ENCODE measurements around the gene MYO3B. TPM values are rescaled to one million over a fixed set of nuclear protein-coding genes. Genes with fewer than 3 reads are reported as not detected.
"Not testable (repeated sequence)": the region's sequence is repeated elsewhere in the genome, so short reads cannot be mapped to it uniquely, and the experiment has no call there.

The MYO3B gene
- total RNA-seq, 2 experiments from 2014 or later = 0.05 to 0.23 TPM

DNA sequence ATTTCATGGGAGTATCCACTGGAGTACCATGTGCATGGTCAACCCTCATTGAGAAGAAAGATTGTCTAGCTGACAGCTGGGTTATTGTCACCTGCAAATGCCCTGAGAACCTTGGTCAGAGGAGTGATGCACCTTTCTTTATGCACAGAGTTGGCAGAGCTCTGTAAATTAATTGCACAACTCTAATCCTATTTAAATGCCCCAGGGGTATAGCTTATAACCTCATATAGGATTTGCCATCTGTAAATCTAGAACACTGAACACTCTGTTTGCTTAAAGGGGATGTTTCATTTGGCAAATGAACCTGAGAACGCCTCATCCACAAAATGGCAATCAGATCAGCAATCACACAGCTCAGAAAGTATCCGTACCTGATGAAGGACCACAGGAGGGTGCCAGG, 465.4 kb downstream of the MYO3B start:
- no peaks in the 10 kb centered on the region for H3K9me3 Mint-ChIP-seq (ENCODE audit: insufficient read depth)
- no peak overlapping the region for H3K27ac Mint-ChIP-seq
- H3K36me3 Mint-ChIP-seq (ENCODE audit: low read depth) = no peaks in the 10 kb centered on the region
- no peak overlapping the region for H3K4me3 Mint-ChIP-seq
- H3K27me3 Mint-ChIP-seq (ENCODE audit: low read depth) = peaks cover 10% of the 10 kb centered on the region
- ChIA-PET CTCF (no interaction called here), POLR2A (no interaction called here)
- no peaks in the 10 kb centered on the region for H3K4me1 Mint-ChIP-seq (ENCODE audit: low read depth)
- DNase-seq (no peak), ATAC-seq (no peak)

DNA sequence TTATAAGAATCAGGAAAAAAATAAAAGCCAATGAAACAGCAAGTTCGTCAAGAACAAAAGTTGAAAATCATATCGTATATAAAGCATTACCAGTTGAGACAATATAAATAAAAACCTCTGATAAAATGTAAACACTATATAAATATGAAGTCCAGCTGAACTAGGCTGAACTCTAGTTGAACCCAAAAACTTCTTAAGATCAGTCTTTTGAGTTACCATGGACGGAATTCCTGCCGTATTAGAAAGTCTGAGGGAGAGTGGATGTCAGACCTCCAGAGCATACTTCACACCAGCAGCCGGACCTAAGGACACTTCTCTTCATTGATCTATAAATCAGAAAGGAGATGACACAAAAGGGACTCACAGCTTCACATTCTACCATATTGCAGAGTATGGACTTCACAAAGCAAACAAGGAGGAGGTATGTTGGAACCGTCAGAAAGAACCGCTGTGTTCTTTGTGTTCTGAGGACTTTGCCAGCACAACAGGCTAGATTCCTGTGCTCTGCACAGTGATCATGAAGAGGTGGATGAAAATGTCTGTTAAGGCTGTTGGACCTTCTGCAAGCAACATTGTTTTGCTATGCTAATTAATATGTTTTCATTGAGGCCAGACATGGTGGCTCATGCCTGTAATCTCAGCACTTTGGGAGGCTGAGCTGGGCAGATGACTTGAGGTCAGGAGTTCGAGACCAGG, 469.9 kb downstream of the MYO3B start:
- Mint-ChIP-seq H3K9me3 (ENCODE audit: insufficient read depth) (no peaks in the 10 kb centered on the region), H3K27ac (no peak overlapping the region), H3K4me3 (no peak overlapping the region), H3K36me3 (ENCODE audit: low read depth) (no peaks in the 10 kb centered on the region), H3K4me1 (ENCODE audit: low read depth) (peaks cover 18% of the 10 kb centered on the region), H3K27me3 (ENCODE audit: low read depth) (peaks cover 5% of the 10 kb centered on the region)
- CTCF ChIA-PET = interaction anchor here (1.1 kb wide), 1 partner anchor 9 kb away, joined by 3 read pairs; no protein-coding TSS in a partner anchor
- DNase-seq (peak; percentile 22), ATAC-seq (peak; percentile 25)
- POLR2A ChIA-PET = interaction anchor here (0.5 kb wide), 1 partner anchor 33 kb away, joined by 4 read pairs; no protein-coding TSS in a partner anchor

DNA sequence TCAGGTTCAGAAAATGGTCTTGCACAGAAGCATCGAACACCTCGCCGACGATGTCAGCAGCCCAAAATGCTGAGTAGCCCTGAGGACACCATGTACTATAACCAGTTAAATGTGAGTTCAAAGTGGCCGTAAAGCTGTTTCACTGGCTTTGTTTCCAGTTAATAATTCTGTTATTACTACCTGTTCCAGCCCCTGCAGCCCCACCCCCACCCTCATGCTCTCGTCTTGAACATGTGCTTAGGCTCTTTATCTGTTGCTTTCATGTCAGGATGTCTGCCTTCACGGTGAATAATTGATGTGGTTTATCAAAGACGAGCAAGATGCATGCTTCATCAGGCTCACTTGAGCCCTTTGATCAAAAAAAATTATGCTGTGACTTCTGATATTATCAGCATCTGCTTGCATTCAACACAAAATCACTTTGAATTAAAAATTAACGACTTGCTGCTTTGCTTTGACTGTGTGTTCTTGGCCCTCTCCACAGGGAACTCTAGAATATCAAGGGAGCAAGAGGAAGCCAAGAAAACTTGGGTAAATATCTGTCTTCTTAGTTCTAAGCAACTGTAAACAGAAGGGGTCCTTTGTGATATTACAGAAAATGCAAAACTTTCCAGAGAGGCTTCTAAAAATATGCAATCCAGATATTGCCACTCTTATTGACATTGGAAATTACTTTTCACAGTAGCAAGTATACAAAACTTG, 473.8 kb downstream of the MYO3B start:
- Mint-ChIP-seq H3K27ac (no peak overlapping the region), H3K36me3 (ENCODE audit: low read depth) (no peaks in the 10 kb centered on the region), H3K9me3 (ENCODE audit: insufficient read depth) (no peaks in the 10 kb centered on the region), H3K4me3 (no peak overlapping the region), H3K4me1 (ENCODE audit: low read depth) (peaks cover 18% of the 10 kb centered on the region), H3K27me3 (ENCODE audit: low read depth) (peaks cover 11% of the 10 kb centered on the region)
- CTCF ChIA-PET = interaction anchor here (0.6 kb wide), 1 partner anchor 165 kb away, joined by 3 read pairs; the partner anchor contains the start of gene GAD1
- ATAC-seq = peak; percentile 87
- POLR2A ChIA-PET = no interaction called here
- DNase-seq = peak; percentile 54

DNA sequence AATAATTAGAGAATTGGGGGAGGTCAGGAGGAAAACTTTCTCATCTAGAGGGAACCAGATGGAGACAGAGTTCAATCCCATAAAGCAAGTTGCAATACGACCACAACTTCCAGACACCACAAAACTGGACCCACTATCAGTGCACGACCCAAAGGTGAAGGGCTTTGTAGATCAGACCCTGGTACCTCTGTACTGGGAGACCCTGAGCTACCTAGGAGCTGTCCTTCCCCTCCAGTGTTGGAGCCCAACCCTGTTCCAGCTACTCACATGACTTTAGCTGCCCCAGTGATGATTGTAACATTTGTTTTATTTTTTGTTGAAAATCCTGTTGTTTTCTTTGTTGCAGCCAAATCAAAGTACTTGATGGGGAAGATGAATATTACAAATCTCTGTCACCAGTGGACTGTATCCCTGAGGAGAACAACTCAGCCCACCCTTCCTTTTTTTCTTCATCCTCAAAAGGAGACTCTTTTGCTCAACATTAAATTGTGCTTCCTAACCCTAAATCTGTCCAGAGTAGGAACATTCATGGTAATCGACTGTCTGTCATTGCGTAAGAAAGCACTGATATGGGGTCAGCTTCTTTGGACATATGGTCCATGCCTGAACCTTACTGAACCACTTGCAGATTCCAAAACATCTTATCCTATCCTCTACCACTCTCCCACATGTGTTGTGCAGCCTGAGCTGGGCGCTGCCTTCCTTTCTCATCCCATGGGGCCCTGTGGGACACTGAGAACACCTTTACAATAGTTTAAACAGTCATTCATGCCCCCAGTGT, 474.9 kb downstream of the MYO3B start:
- CTCF ChIA-PET = no interaction called here

DNA sequence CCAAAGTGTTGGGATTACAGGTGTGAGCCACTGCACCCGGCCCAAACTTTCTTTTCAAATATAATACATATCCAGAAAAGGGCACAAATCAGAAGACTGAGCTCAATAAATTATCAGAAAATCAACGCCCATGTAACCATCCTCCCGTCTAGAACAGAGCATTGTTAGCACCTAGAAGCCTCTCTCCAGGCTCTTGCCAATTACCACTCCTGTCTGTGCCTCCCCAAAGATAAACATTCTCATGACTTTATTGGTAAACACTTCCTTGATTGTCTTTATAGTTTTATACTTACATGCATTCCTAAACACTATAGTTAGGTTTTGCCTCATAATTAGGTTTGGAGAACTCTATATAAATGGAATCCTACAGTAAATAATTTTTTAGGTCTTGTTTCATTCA, 478.7 kb downstream of the MYO3B start:
- Mint-ChIP-seq H3K27ac (no peak overlapping the region), H3K36me3 (ENCODE audit: low read depth) (no peaks in the 10 kb centered on the region), H3K4me1 (ENCODE audit: low read depth) (peaks cover 8% of the 10 kb centered on the region), H3K4me3 (no peak overlapping the region), H3K27me3 (ENCODE audit: low read depth) (peaks cover 13% of the 10 kb centered on the region), H3K9me3 (ENCODE audit: insufficient read depth) (no peaks in the 10 kb centered on the region)
- ATAC-seq (no peak), DNase-seq (no peak)
- CTCF ChIA-PET = no interaction called here
- POLR2A ChIA-PET = no interaction called here

More for the DNA sequence above, 474.9 kb downstream of the MYO3B start:
- peaks cover 14% of the 10 kb centered on the region for H3K27me3 Mint-ChIP-seq (ENCODE audit: low read depth)
- H3K9me3 Mint-ChIP-seq (ENCODE audit: insufficient read depth) = no peaks in the 10 kb centered on the region
- no peaks in the 10 kb centered on the region for H3K36me3 Mint-ChIP-seq (ENCODE audit: low read depth)
- peaks cover 18% of the 10 kb centered on the region for H3K4me1 Mint-ChIP-seq (ENCODE audit: low read depth)
- DNase-seq (no peak), ATAC-seq (no peak)
- no peak overlapping the region for H3K4me3 Mint-ChIP-seq
- no peak overlapping the region for H3K27ac Mint-ChIP-seq
- POLR2A ChIA-PET = interaction anchor here (0.7 kb wide), 1 partner anchor 1933 kb away, joined by 3 read pairs; no protein-coding TSS in a partner anchor

DNA sequence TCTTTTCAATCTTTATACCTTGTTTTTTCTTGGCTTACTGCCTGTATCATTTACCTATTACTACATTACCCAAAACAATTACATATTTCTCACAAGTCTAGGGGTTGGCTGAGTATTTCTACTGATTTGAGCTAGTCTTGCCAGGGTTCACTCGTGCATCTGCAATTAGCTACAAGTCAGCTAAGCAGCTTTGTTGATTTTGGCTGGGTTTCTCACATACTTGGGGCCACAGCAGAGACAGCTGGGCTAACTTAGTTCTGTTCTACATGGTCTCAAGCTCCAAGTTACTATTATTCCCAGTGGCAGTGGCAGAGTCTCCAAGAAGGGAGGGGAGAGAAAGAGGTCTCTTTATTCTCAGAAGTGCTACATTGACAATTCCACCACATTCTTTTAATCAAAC, 482.5 kb downstream of the MYO3B start:
- H3K27ac Mint-ChIP-seq = no peak overlapping the region
- H3K9me3 Mint-ChIP-seq (ENCODE audit: insufficient read depth) = no peaks in the 10 kb centered on the region
- DNase-seq (no peak), ATAC-seq (no peak)
- peaks cover 10% of the 10 kb centered on the region for H3K27me3 Mint-ChIP-seq (ENCODE audit: low read depth)
- no peaks in the 10 kb centered on the region for H3K4me1 Mint-ChIP-seq (ENCODE audit: low read depth)
- H3K4me3 Mint-ChIP-seq = no peak overlapping the region
- ChIA-PET CTCF (no interaction called here), POLR2A (no interaction called here)
- H3K36me3 Mint-ChIP-seq (ENCODE audit: low read depth) = no peaks in the 10 kb centered on the region

DNA sequence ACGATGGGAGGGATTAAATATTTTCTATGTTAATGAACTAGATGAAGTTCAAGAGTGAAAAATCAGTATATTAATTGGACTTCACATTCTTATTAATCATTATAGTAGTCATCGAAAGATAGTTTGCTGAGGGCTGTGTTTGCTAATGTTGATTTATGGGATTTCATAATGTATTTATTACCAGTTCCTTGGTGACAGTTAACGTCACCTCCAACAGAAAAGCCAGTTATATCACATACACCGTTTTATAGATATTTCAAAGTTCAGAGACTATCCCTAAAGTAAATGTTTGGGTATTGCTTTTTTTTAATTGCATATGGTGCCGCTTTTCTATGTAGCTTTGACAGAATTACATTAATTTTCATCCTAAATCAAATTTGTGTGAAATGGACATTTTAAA, 487.8 kb downstream of the MYO3B start:
- ATAC-seq (no peak), DNase-seq (no peak)
- Mint-ChIP-seq H3K27me3 (ENCODE audit: low read depth) (peaks cover 8% of the 10 kb centered on the region), H3K4me1 (ENCODE audit: low read depth) (no peaks in the 10 kb centered on the region), H3K4me3 (no peak overlapping the region), H3K36me3 (ENCODE audit: low read depth) (no peaks in the 10 kb centered on the region), H3K9me3 (ENCODE audit: insufficient read depth) (no peaks in the 10 kb centered on the region), H3K27ac (no peak overlapping the region)
- ChIA-PET CTCF (no interaction called here), POLR2A (no interaction called here)

DNA sequence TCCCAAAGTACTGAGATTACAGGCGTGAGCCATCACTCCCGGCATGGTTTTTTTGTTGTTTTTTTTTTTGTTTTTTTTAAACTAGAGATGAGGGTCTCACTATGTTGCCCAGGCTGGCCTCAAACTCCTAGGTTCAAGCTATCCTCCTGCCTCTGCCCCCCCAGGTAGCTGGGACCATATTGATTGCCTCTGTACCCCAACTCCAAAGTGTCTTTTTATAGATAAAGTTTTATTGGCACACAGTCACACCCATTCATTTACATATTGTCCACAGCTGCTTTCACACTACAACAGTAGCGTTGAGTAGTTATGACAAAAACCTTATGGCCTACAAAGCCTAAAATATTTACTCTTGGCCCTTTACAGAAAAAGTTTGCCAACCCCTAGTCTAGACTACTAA, 492.0 kb downstream of the MYO3B start:
- no peak overlapping the region for H3K4me3 Mint-ChIP-seq
- no peak overlapping the region for H3K27ac Mint-ChIP-seq
- CTCF ChIA-PET = no interaction called here
- no peak for DNase-seq
- H3K9me3 Mint-ChIP-seq (ENCODE audit: insufficient read depth) = no peaks in the 10 kb centered on the region
- no peaks in the 10 kb centered on the region for H3K36me3 Mint-ChIP-seq (ENCODE audit: low read depth)
- H3K27me3 Mint-ChIP-seq (ENCODE audit: low read depth) = peaks cover 13% of the 10 kb centered on the region
- ATAC-seq = no peak
- POLR2A ChIA-PET = no interaction called here
- H3K4me1 Mint-ChIP-seq (ENCODE audit: low read depth) = no peaks in the 10 kb centered on the region

DNA sequence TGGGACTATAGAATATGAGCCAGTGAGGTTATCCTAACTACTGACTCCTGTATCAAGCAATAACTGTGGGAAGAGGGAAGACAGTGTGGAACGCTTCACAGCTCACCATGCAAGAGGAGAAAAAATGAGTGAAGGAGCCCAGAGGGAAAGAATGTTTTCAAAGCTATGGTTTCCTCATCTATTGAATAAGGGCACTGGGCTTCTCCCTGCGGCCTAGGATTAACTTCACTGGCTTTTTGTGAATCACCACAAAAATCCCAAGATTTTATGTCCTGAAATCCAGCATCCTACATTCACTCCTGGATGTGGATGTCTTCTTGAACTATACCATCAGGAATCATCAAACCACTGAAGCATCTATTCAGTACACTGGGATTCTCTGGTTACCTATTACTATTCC, 492.7 kb downstream of the MYO3B start:
- ATAC-seq (no peak), DNase-seq (no peak)
- H3K4me1 Mint-ChIP-seq (ENCODE audit: low read depth) = no peaks in the 10 kb centered on the region
- POLR2A ChIA-PET = no interaction called here
- no peak overlapping the region for H3K4me3 Mint-ChIP-seq
- H3K27me3 Mint-ChIP-seq (ENCODE audit: low read depth) = peaks cover 13% of the 10 kb centered on the region
- H3K9me3 Mint-ChIP-seq (ENCODE audit: insufficient read depth) = no peaks in the 10 kb centered on the region
- H3K27ac Mint-ChIP-seq = no peak overlapping the region
- no peaks in the 10 kb centered on the region for H3K36me3 Mint-ChIP-seq (ENCODE audit: low read depth)
- CTCF ChIA-PET = no interaction called here

DNA sequence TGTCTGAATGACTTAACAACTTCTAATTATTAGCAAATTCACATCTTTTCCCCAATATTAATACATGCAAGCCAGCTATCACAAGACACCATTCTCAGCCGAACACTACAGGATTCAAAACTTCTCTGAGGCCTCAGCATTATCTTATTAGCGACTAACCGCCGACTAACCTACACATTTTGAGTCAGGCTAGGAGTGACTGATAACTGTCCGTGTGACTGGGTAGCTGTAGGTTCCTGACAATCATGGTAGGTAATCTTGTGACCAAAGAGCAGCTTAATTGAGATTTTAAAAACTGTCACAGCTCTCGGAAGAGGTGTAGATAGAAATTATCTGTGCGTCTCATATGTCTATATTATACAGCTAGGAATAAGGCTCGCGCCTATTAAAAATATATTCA, 493.1 kb downstream of the MYO3B start:
- Mint-ChIP-seq H3K4me1 (ENCODE audit: low read depth) (no peaks in the 10 kb centered on the region), H3K4me3 (no peak overlapping the region), H3K27ac (no peak overlapping the region), H3K9me3 (ENCODE audit: insufficient read depth) (no peaks in the 10 kb centered on the region), H3K27me3 (ENCODE audit: low read depth) (peaks cover 13% of the 10 kb centered on the region), H3K36me3 (ENCODE audit: low read depth) (no peaks in the 10 kb centered on the region)
- DNase-seq (no peak), ATAC-seq (no peak)
- POLR2A ChIA-PET = no interaction called here
- CTCF ChIA-PET = no interaction called here

DNA sequence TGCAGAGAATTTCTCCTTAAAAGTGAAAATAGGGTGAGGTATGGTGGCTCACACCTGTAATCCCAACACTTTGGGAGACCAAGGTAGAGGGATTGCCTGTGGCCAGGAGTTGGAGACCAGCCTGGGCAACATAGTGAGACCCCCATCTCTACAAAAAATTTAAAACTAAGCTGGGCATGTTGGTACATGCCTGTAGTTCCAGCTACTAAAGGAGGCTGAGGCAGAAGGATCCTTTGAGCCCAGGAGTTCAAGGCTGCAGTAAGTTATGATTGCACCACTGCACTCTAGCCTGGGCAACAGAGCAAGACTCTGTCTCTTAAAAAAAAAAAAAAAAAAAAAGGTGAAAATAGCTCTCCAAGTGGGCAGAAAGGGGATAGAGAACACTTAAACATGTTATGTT, 496.3 kb downstream of the MYO3B start:
- H3K9me3 Mint-ChIP-seq (ENCODE audit: insufficient read depth); H3K4me1 Mint-ChIP-seq (ENCODE audit: low read depth); ATAC-seq; CTCF ChIA-PET; POLR2A ChIA-PET; H3K36me3 Mint-ChIP-seq (ENCODE audit: low read depth); H3K27ac Mint-ChIP-seq; H3K4me3 Mint-ChIP-seq; DNase-seq: not testable (repeated sequence)
- H3K27me3 Mint-ChIP-seq (ENCODE audit: low read depth) = peaks cover 11% of the 10 kb centered on the region

DNA sequence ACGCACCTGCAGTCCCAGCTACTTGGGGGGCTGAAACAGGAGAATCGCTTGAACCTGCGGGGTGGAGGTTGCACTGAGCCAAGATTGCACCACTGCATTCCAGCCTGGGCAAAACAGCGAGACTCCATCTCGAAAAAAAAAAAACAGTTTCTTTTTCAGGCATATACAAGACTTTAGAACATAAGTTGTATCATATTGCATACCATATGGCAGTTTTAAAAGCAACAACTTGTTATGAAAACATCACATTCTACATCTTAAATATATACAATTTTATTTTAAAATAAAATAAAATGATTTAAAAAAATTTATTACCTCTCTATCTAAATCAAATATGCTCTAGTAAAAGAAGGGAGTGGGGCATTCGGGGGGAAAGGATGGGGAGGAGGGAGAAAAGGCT, 497.8 kb downstream of the MYO3B start:
- Mint-ChIP-seq H3K9me3 (ENCODE audit: insufficient read depth) (no peaks in the 10 kb centered on the region), H3K36me3 (ENCODE audit: low read depth) (no peaks in the 10 kb centered on the region), H3K4me3 (no peak overlapping the region), H3K27me3 (ENCODE audit: low read depth) (peaks cover 13% of the 10 kb centered on the region), H3K27ac (no peak overlapping the region), H3K4me1 (ENCODE audit: low read depth) (no peaks in the 10 kb centered on the region)
- CTCF ChIA-PET = no interaction called here
- DNase-seq (no peak), ATAC-seq (no peak)
- POLR2A ChIA-PET = no interaction called here

All from activated CD8-positive, alpha-beta T cell treated with anti-CD3 and anti-CD28 coated beads, Interleukin-2, amount 10 ng/mL, durations not matched to agents 7 days and 5 days (primary cell).